ENCODE results near the gene KATNB1. TPM values are rescaled to one million over a fixed set of nuclear protein-coding genes. Genes with fewer than 3 reads are reported as not detected.

The KATNB1 gene
- total and polyA plus RNA-seq, 7 experiments from 2014 or later, result 20.4 to 32.9 (median 26.0) TPM

Small RNAs within 50 kb of the gene (microRNA-seq; reads per million reads assigned to microRNA genes)
- gene MIR6772 (ENCODE audit: borderline microRNAs expressed), result not detected

Other genes starting within 250 kb of the KATNB1 start
- gene DOK4, start 249.3 kb upstream of the KATNB1 start, total RNA-seq, result 1 to 10 TPM; 2.2 to 4.0 (median 2.9) TPM
- gene DOK4, start 249.3 kb upstream of the KATNB1 start, polyA plus RNA-seq, result 1 to 10 TPM; 1.6 to 4.6 TPM
- 10 to 100 TPM in 1 of 5 experiments, 1 to 10 TPM in 4; 3.5 to 12.7 (median 7.1) TPM for gene CCDC102A, start 199.2 kb upstream of the KATNB1 start, total RNA-seq
- 1 to 10 TPM; 3.0 to 9.4 TPM for gene CCDC102A, start 199.2 kb upstream of the KATNB1 start, polyA plus RNA-seq
- gene ADGRG5, start 193.1 kb upstream of the KATNB1 start, total RNA-seq, result 10 to 100 TPM in 2 of 5 experiments, 1 to 10 TPM in 1, under 1 TPM in 2; 0.67 to 16.1 (median 2.7) TPM
- gene ADGRG5, start 193.1 kb upstream of the KATNB1 start, polyA plus RNA-seq, result 1 to 10 TPM in 1 of 2 donors, under 1 TPM in 1; 0.43 to 1.3 TPM
- gene ADGRG1, start 107.1 kb upstream of the KATNB1 start, total RNA-seq, result 10 to 100 TPM in 2 of 5 experiments, 1 to 10 TPM in 2, under 1 TPM in 1; 0.67 to 96.0 (median 5.0) TPM
- under 1 TPM; 0.07 to 0.67 TPM for gene ADGRG1, start 107.1 kb upstream of the KATNB1 start, polyA plus RNA-seq
- gene ADGRG3, start 67.5 kb upstream of the KATNB1 start, total RNA-seq, result 10 to 100 TPM in 1 of 5 experiments, 1 to 10 TPM in 1, not detected in 3; 4.9 to 14.1 TPM
- gene ADGRG3, start 67.5 kb upstream of the KATNB1 start, polyA plus RNA-seq, result not detected
- not detected for gene DRC7, start 41.0 kb upstream of the KATNB1 start, total RNA-seq
- gene DRC7, start 41.0 kb upstream of the KATNB1 start, polyA plus RNA-seq, result not detected
- 1 to 10 TPM in 2 of 5 experiments, under 1 TPM in 2, not detected in 1; 0.73 to 9.2 (median 1.6) TPM for gene KIFC3, start 66.7 kb downstream of the KATNB1 start, total RNA-seq
- not detected for gene KIFC3, start 66.7 kb downstream of the KATNB1 start, polyA plus RNA-seq
- gene CNGB1, start 235.4 kb downstream of the KATNB1 start, total RNA-seq, result not detected
- not detected for gene CNGB1, start 235.4 kb downstream of the KATNB1 start, polyA plus RNA-seq

Measured in naive thymus-derived CD4-positive, alpha-beta T cell (primary cell).